CD4-positive, alpha-beta memory T cell (primary cell): ENCODE results near the gene IL7R. TPM values are rescaled to one million over a fixed set of nuclear protein-coding genes. Genes with fewer than 3 reads are reported as not detected.

ENCODE experiments used
- CTCF ChIA-PET: fragments of 350-600 bp; sonication (Branson Sonifier 250); formaldehyde crosslinking; loops from one replicate; lab custom pipeline; 2021; ENCODE audit warnings: inconsistent platforms; ENCODE audit not compliant: partially characterized antibody; lab: Charles Lee
- POLR2A ChIA-PET: fragments of 350-600 bp; sonication (Branson Sonifier 250); formaldehyde crosslinking; loops from one replicate; lab custom pipeline; 2021; ENCODE audit not compliant: partially characterized antibody; lab: Charles Lee
- DNase-seq, 5 donors: peaks; one replicate each; pipeline versions ENCODE4 v3.0.0 to v3.0.0-alpha.2; 2020 to 2022; ENCODE audit warnings: mixed read lengths in 1 of 5
- H3K27ac ChIP-seq: one replicate; pipeline ENCODE4 v1.7.0; 2013; ENCODE audit warnings: low read depth, low read length
- H3K27me3 ChIP-seq: 2 replicates; pipeline ENCODE4 v1.7.0; 2013; ENCODE audit warnings: mild to moderate bottlenecking, low read length, moderate library complexity; ENCODE audit not compliant: insufficient read depth
- H3K36me3 ChIP-seq: 2 replicates; pipeline ENCODE4 v1.7.0; 2013; ENCODE audit warnings: mild to moderate bottlenecking, low read length, moderate library complexity; ENCODE audit not compliant: insufficient read depth
- H3K4me1 ChIP-seq: 2 replicates; pipeline ENCODE4 v1.7.0; 2013; ENCODE audit warnings: mild to moderate bottlenecking, low read length, moderate library complexity; ENCODE audit not compliant: insufficient read depth
- H3K4me3 ChIP-seq, 2 donors: one replicate each; pipeline ENCODE4 v1.7.0; 2013; ENCODE audit warnings: low read length in 2 of 2, mild to moderate bottlenecking in 1 of 2
- H3K9me3 ChIP-seq, 2 donors: one replicate each; pipeline ENCODE4 v1.7.0; 2013; ENCODE audit warnings: low read length in 2 of 2, control low read depth in 1 of 2; ENCODE audit not compliant: control insufficient read depth in 1 of 2
- H3K27ac Mint-ChIP-seq, 7 donors: one replicate each; pipeline ENCODE4 v1.8.0; 2020 to 2021; ENCODE audit warnings: mixed read lengths in 7 of 7, mild to moderate bottlenecking in 6 of 7, inconsistent platforms in 3 of 7, moderate library complexity in 3 of 7
- H3K27me3 Mint-ChIP-seq, 2 donors: one replicate each; pipeline ENCODE4 v1.8.0; 2020 to 2021; ENCODE audit warnings: mixed read lengths in 2 of 2
- H3K36me3 Mint-ChIP-seq, 2 donors: one replicate each; pipeline ENCODE4 v1.8.0; 2020 to 2021; ENCODE audit warnings: mixed read lengths in 2 of 2, inconsistent platforms in 1 of 2, mild to moderate bottlenecking in 1 of 2
- H3K4me1 Mint-ChIP-seq, 4 donors: one replicate each; pipeline ENCODE4 v1.8.0; 2020 to 2021; ENCODE audit warnings: mixed read lengths in 4 of 4, mild to moderate bottlenecking in 1 of 4
- H3K4me3 Mint-ChIP-seq, 8 donors: one replicate each; pipeline ENCODE4 v1.8.0; 2020 to 2021; ENCODE audit warnings: mixed read lengths in 8 of 8, mild to moderate bottlenecking in 7 of 8, moderate library complexity in 6 of 8, inconsistent platforms in 3 of 8
- H3K9me3 Mint-ChIP-seq, 8 donors: one replicate each; pipeline ENCODE4 v1.8.0; 2020 to 2021; ENCODE audit warnings: mixed read lengths in 8 of 8, mild to moderate bottlenecking in 5 of 8, inconsistent platforms in 3 of 8, moderate library complexity in 1 of 8
- intact Hi-C: fragments of 100-400 bp; cut with micrococcal nuclease; formaldehyde crosslinking; loops from one replicate; pipeline ENCODE4 v1.15.1; 2023
- polyA plus RNA-seq, 2 donors: library from polyadenylated mRNA; unstranded; fragments of 300-500 nt; fragmentation: Illumina TruSeq; gene quantifications; one replicate each; pipeline ENCODE4 v1.2.3, GENCODE V29; 2021
- total RNA-seq, 2 experiments: library from RNA; stranded (reverse); gene quantifications; one replicate each; pipeline ENCODE4 v1.2.3, GENCODE V29; 2021

IL7R gene, protein sequence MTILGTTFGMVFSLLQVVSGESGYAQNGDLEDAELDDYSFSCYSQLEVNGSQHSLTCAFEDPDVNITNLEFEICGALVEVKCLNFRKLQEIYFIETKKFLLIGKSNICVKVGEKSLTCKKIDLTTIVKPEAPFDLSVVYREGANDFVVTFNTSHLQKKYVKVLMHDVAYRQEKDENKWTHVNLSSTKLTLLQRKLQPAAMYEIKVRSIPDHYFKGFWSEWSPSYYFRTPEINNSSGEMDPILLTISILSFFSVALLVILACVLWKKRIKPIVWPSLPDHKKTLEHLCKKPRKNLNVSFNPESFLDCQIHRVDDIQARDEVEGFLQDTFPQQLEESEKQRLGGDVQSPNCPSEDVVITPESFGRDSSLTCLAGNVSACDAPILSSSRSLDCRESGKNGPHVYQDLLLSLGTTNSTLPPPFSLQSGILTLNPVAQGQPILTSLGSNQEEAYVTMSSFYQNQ
- total RNA-seq (1,000 to 10,000 TPM; 2,390 to 2,440 TPM), polyA plus RNA-seq (1,000 to 10,000 TPM in 1 of 2 donors, 100 to 1,000 TPM in 1; 514 to 1,212 TPM)

DNA sequence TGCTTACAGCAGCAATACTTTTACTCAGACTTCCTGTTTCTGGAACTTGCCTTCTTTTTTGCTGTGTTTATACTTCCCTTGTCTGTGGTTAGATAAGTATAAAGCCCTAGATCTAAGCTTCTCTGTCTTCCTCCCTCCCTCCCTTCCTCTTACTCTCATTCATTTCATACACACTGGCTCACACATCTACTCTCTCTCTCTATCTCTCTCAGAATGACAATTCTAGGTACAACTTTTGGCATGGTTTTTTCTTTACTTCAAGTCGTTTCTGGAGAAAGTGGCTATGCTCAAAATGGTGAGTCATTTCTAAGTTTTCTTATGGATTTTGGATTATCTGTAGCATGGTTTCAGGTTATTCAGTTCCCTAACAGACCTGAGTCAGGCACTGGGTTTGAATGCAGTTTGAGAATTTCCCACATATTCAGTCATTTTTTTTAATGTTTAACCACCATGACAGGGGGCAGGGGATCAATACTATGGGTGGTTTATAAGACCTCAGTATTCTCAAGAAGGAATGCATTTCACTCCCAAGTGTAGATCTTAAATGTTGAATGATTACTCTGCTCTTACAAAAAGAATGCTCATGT is at the start of gene IL7R:
Gene IL7R (plus strand): TSS at position 127 of the 587 bp plus-strand sequence. CDS start 87 bp downstream, at position 214.
- peaks cover 31% of the 10 kb centered on the region for H3K36me3 ChIP-seq
- H3K4me3 ChIP-seq, result peak within 1 kb of the TSS; percentile 82 to 85
- H3K4me1 ChIP-seq, result peaks cover 55% of the 10 kb centered on the region
- peak within 1 kb of the TSS; percentile 88 to 99 (median 96) for H3K4me3 Mint-ChIP-seq
- POLR2A ChIA-PET, result interaction anchor here (0.8 to 19.9 kb wide), 17 partner anchors 11 to 240 kb away, joined by 3 to 2275 read pairs (median 7); partner anchors contain the start of gene SPEF2
- CTCF ChIA-PET, result interaction anchor here (1.0 to 16.0 kb wide), 8 partner anchors 11 to 206 kb away, joined by 3 to 325 read pairs (median 7); no protein-coding TSS in a partner anchor
- peak within 1 kb of the TSS; percentile 94 to 100 (median 100) for H3K27ac Mint-ChIP-seq
- no peaks in the 10 kb centered on the region for H3K27me3 Mint-ChIP-seq
- H3K27ac ChIP-seq, result peak within 1 kb of the TSS; percentile 97
- no peaks in the 10 kb centered on the region for H3K9me3 ChIP-seq
- peaks cover 42 to 73% (median 51%) of the 10 kb centered on the region in 4 donors for H3K4me1 Mint-ChIP-seq
- peak; percentile 52 to 85 (median 81) for DNase-seq
- intact Hi-C loops, result loop anchor here (10.0 kb wide), 1 partner anchor 388 kb away; the partner anchor contains the start of gene NADK2
- peaks cover 0 to 6% (median 0%) of the 10 kb centered on the region in 8 donors for H3K9me3 Mint-ChIP-seq
- no peaks in the 10 kb centered on the region for H3K27me3 ChIP-seq
- peaks cover 49 to 56% of the 10 kb centered on the region in 2 donors for H3K36me3 Mint-ChIP-seq

DNA sequence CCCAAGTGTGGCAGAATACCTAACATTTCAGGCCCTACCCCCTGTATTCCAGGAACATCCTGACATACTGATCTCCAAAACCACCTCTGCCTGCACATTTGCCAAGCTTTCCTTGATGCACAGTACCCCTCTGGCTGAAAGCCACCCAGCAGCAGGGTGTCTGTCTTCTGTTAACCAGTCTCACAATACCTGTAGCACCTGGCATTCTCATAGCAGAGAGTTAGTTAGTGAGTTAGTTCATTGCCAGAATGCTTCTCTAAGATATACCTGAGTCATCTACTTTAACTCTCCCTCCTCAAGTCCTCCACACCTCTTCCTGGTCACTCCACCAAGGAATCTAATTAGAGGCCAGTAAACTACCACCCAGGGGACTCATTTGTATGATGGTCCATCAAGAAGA is 46.1 kb upstream of the IL7R start:
- no peak overlapping the region for H3K4me3 ChIP-seq
- no peaks in the 10 kb centered on the region for H3K27me3 ChIP-seq
- Mint-ChIP-seq H3K4me3 (peak overlapping the region in 7 of 8 donors; percentile 68 to 89 (median 79)), H3K4me1 (peaks cover 48 to 67% (median 56%) of the 10 kb centered on the region in 4 donors), H3K36me3 (peaks cover 3 to 5% of the 10 kb centered on the region in 2 donors), H3K27ac (peak overlapping the region; percentile 94 to 100 (median 99)), H3K27me3 (no peaks in the 10 kb centered on the region), H3K9me3 (peaks cover 0 to 2% (median 0%) of the 10 kb centered on the region in 8 donors)
- intact Hi-C loops, result loop anchor here (2.0 kb wide), 1 partner anchor 114 kb away; no protein-coding TSS in a partner anchor
- no peaks in the 10 kb centered on the region for H3K9me3 ChIP-seq
- peak; percentile 47 to 55 (median 51) for DNase-seq
- peaks cover 88% of the 10 kb centered on the region for H3K4me1 ChIP-seq
- ChIA-PET CTCF (interaction anchor here (3.3 to 4.8 kb wide), 5 partner anchors 12 to 114 kb away, joined by 16 to 31 read pairs (median 26); partner anchors contain the start of gene IL7R), POLR2A (interaction anchor here (0.9 to 6.4 kb wide), 14 partner anchors 8 to 71 kb away, joined by 3 to 454 read pairs (median 10); partner anchors contain the start of gene IL7R)
- H3K27ac ChIP-seq, result peak overlapping the region; percentile 82
- no peaks in the 10 kb centered on the region for H3K36me3 ChIP-seq

DNA sequence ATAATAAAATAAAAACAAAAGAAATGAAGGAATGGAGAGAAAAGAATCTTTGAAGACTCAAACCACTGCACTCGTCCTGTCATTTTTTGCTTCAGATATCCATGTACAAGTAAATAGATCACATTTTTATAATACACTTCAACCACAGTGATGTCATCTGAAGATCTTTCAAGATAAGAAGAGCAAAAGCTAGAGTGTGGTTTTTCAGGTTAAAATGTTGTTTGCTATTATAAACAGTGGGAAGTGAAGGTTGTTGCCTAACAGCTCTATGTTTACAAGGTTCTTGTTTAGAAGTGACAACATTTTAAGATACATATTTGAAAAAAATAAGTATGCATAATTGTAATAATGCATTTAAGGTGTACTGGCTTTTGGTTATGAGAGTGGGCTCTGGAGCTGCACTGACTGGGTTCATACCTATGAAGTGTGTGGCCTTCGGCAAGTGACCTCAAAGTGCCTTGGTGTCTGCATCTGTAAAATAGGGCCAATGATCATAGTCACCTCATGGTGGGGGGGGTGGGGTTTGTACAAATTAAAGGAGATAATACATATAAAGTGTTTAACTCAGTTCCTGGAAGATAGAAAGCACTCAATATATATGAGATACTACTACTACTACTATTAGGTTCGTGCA is 45.5 kb upstream of the IL7R start:
- peak overlapping the region; percentile 71 to 92 (median 84) for H3K4me3 Mint-ChIP-seq
- H3K9me3 Mint-ChIP-seq, result peaks cover 0 to 2% (median 0%) of the 10 kb centered on the region in 8 donors
- Histone ChIP-seq H3K27me3 (no peaks in the 10 kb centered on the region), H3K4me3 (no peak overlapping the region), H3K4me1 (peaks cover 89% of the 10 kb centered on the region), H3K27ac (peak overlapping the region; percentile 82), H3K36me3 (no peaks in the 10 kb centered on the region), H3K9me3 (no peaks in the 10 kb centered on the region)
- no peaks in the 10 kb centered on the region for H3K27me3 Mint-ChIP-seq
- intact Hi-C loops, result loop anchor here (1.0 to 2.0 kb wide), 5 partner anchors 14 to 114 kb away; no protein-coding TSS in a partner anchor
- POLR2A ChIA-PET, result interaction anchor here (0.7 to 6.4 kb wide), 18 partner anchors 9 to 160 kb away, joined by 3 to 454 read pairs (median 8); partner anchors contain the start of gene IL7R
- CTCF ChIA-PET, result interaction anchor here (0.7 to 4.8 kb wide), 7 partner anchors 11 to 160 kb away, joined by 3 to 31 read pairs (median 19); partner anchors contain the start of gene IL7R
- DNase-seq, result peak; percentile 76 to 93 (median 89)
- peak overlapping the region; percentile 94 to 100 (median 99) for H3K27ac Mint-ChIP-seq
- H3K4me1 Mint-ChIP-seq, result peaks cover 44 to 62% (median 51%) of the 10 kb centered on the region in 4 donors
- H3K36me3 Mint-ChIP-seq, result peaks cover 3 to 5% of the 10 kb centered on the region in 2 donors

GRCh38 chr5:35813521-35813920 is 43.2 kb upstream of the IL7R start:
- H3K9me3 ChIP-seq, result no peaks in the 10 kb centered on the region
- H3K36me3 ChIP-seq, result no peaks in the 10 kb centered on the region
- intact Hi-C loops, result no loop called here
- Mint-ChIP-seq H3K36me3 (peaks cover 3 to 5% of the 10 kb centered on the region in 2 donors), H3K27ac (peak overlapping the region in 6 of 7 donors; percentile 64 to 89 (median 72)), H3K9me3 (peaks cover 0 to 2% (median 0%) of the 10 kb centered on the region in 8 donors), H3K4me3 (peak overlapping the region in 2 of 8 donors; percentile 27 to 48), H3K4me1 (peaks cover 30 to 41% (median 33%) of the 10 kb centered on the region in 4 donors), H3K27me3 (no peaks in the 10 kb centered on the region)
- no peak overlapping the region for H3K4me3 ChIP-seq
- ChIA-PET CTCF (interaction anchor here (0.9 to 4.8 kb wide), 16 partner anchors 9 to 163 kb away, joined by 3 to 31 read pairs (median 8); partner anchors contain the start of gene IL7R), POLR2A (interaction anchor here (0.8 to 6.4 kb wide), 13 partner anchors 9 to 112 kb away, joined by 3 to 454 read pairs (median 11); partner anchors contain the start of gene IL7R)
- no peak overlapping the region for H3K27ac ChIP-seq
- no peaks in the 10 kb centered on the region for H3K27me3 ChIP-seq
- peaks cover 95% of the 10 kb centered on the region for H3K4me1 ChIP-seq
- DNase-seq, result no peak

GRCh38 chr5:35815089-35815936 is 41.4 kb upstream of the IL7R start:
- H3K36me3 Mint-ChIP-seq, result peaks cover 6% of the 10 kb centered on the region in 2 donors
- peak in 3 of 5 donors; percentile 51 to 55 (median 53) for DNase-seq
- H3K4me1 ChIP-seq, result peaks cover 97% of the 10 kb centered on the region
- H3K27me3 ChIP-seq, result no peaks in the 10 kb centered on the region
- peaks cover 0 to 2% (median 0%) of the 10 kb centered on the region in 8 donors for H3K9me3 Mint-ChIP-seq
- no peaks in the 10 kb centered on the region for H3K27me3 Mint-ChIP-seq
- no peaks in the 10 kb centered on the region for H3K9me3 ChIP-seq
- H3K27ac Mint-ChIP-seq, result no peak overlapping the region
- peaks cover 32 to 43% (median 36%) of the 10 kb centered on the region in 4 donors for H3K4me1 Mint-ChIP-seq
- H3K27ac ChIP-seq, result peak overlapping the region; percentile 47
- POLR2A ChIA-PET, result interaction anchor here (0.8 to 24.8 kb wide), 12 partner anchors 14 to 164 kb away, joined by 3 to 2275 read pairs (median 6); partner anchors contain the start of gene IL7R
- no peaks in the 10 kb centered on the region for H3K36me3 ChIP-seq
- peak overlapping the region in 1 of 2 donors; percentile 26 for H3K4me3 ChIP-seq
- no peak overlapping the region for H3K4me3 Mint-ChIP-seq
- intact Hi-C loops, result loop anchor here (1.0 kb wide), 1 partner anchor 35 kb away; no protein-coding TSS in a partner anchor
- CTCF ChIA-PET, result interaction anchor here (0.6 to 16.4 kb wide), 11 partner anchors 16 to 164 kb away, joined by 3 to 325 read pairs (median 3); partner anchors contain the start of gene IL7R
